A549 (cell line): ENCODE data around the gene C4orf54. TPM values are rescaled to one million over a fixed set of nuclear protein-coding genes. Genes with fewer than 3 reads are reported as not detected.

Experiments used
- ATAC-seq, 2 experiments: fragments of 200-7000 bp in 1 of 2; fragments of >200 bp in 1 of 2; cut with Nextera tagmentation in 1 of 2; cut with Tn5 transposase in 1 of 2; 3 replicates each; pipeline versions ENCODE4 v1.8.0 to v1.9.1; 2018 to 2020; ENCODE audit warnings: mild to moderate bottlenecking in 1 of 2, moderate library complexity in 1 of 2
- CTCF ChIA-PET: fragments of 300-600 bp; sonication (Branson Sonifier 250); formaldehyde crosslinking; extraction: SDS; loops from one replicate; lab custom pipeline; 2021; ENCODE audit warnings: antibody characterized with exemption, inconsistent platforms; lab: Yijun Ruan, JAX
- POLR2A ChIA-PET: fragments of 350-600 bp; formaldehyde crosslinking; extraction: SDS; loops from one replicate; lab custom pipeline; 2021; ENCODE audit warnings: antibody characterized with exemption, inconsistent platforms; lab: Yijun Ruan, JAX
- DNase-seq, 2 experiments: peaks; one replicate each; pipeline versions ENCODE4 v3.0.0 to v3.0.0-alpha.2; 2011 to 2016; ENCODE audit warnings: low read depth in 1 of 2, low spot score in 1 of 2
- FAIRE-seq: peaks from 2 replicates; lab custom pipeline; 2011; peaks lifted over from hg19 to GRCh38; lab: Jason Lieb, UNC
- H3K27ac ChIP-seq, 2 experiments: fragments of >200 bp; sonication (Bioruptor Twin); formaldehyde crosslinking; 3 replicates each; pipeline ENCODE4 v1.5.1; 2016 to 2017
- H3K4me1 ChIP-seq: fragments of >200 bp; sonication (Bioruptor Twin); formaldehyde crosslinking; 3 replicates; pipeline ENCODE4 v1.6.1; 2016
- H3K4me2 ChIP-seq: fragments of >200 bp; sonication (Bioruptor Twin); formaldehyde crosslinking; 3 replicates; pipeline ENCODE4 v1.6.1; 2016
- H3K4me3 ChIP-seq: fragments of >200 bp; sonication (Bioruptor Twin); formaldehyde crosslinking; 3 replicates; pipeline ENCODE4 v1.5.1; 2016
- H3K9me3 ChIP-seq: fragments of >200 bp; sonication (Bioruptor Twin); formaldehyde crosslinking; 3 replicates; pipeline ENCODE4 v1.6.1; 2016
- CBX2 ChIP-seq: fragments of 200-600 bp; sonication (generic); IDR thresholded peaks from 2 replicates; pipeline ENCODE4 v1.6.1; 2016; ENCODE audit warnings: low read depth, mild to moderate bottlenecking, borderline replicate concordance
- CHD2 ChIP-seq: fragments of 150-350 bp; IDR thresholded peaks from 2 replicates; pipeline ENCODE4 v1.6.1; 2014; ENCODE audit warnings: low read length; ENCODE audit not compliant: partially characterized antibody
- ELK1 ChIP-seq: fragments of 150-350 bp; IDR thresholded peaks from 2 replicates; pipeline ENCODE4 v1.6.1; 2014; ENCODE audit warnings: low read depth, mild to moderate bottlenecking, low read length
- EP300 ChIP-seq, 2 experiments: fragments of >200 bp; sonication (Bioruptor Twin); formaldehyde crosslinking; IDR thresholded peaks; 2 replicates in 1 of 2; 3 replicates in 1 of 2; pipeline ENCODE4 v1.6.1; 2016 to 2017
- FOSB ChIP-seq: fragments of 250-450 bp; sonication (Bioruptor Pico); IDR thresholded peaks from 2 replicates; pipeline ENCODE4 v1.5.0; 2020; ENCODE audit warnings: mild to moderate bottlenecking, moderate library complexity
- GATA3 ChIP-seq: IDR thresholded peaks from 2 replicates; pipeline ENCODE4 v1.6.1; 2012; ENCODE audit warnings: borderline replicate concordance
- HES2 ChIP-seq: fragments of >200 bp; sonication (Bioruptor Twin); formaldehyde crosslinking; IDR thresholded peaks from 2 replicates; pipeline ENCODE4 v1.6.1; 2016
- HEYL ChIP-seq: fragments of 250-450 bp; sonication (Bioruptor Pico); IDR thresholded peaks from 2 replicates; pipeline ENCODE4 v1.8.0; 2021; ENCODE audit warnings: mild to moderate bottlenecking, moderate library complexity
- HOXB13 ChIP-seq: fragments of 250-450 bp; sonication (Bioruptor Pico); IDR thresholded peaks from 2 replicates; pipeline ENCODE4 v1.5.0; 2020; ENCODE audit warnings: low read depth, mild to moderate bottlenecking, moderate library complexity
- HOXB5 ChIP-seq: fragments of 250-450 bp; sonication (Bioruptor Pico); IDR thresholded peaks from 2 replicates; pipeline ENCODE4 v1.5.0; 2020; ENCODE audit warnings: mild to moderate bottlenecking, moderate library complexity
- MAFK ChIP-seq: fragments of 450-650 bp; IDR thresholded peaks from 2 replicates; pipeline ENCODE4 v1.6.1; 2014; ENCODE audit not compliant: partially characterized antibody
- MAZ ChIP-seq: fragments of 150-350 bp; IDR thresholded peaks from 2 replicates; pipeline ENCODE4 v1.6.1; 2014; ENCODE audit warnings: antibody characterized with exemption, low read depth, low read length, borderline replicate concordance
- MYC ChIP-seq: IDR thresholded peaks from 2 replicates; pipeline ENCODE4 v1.6.1; 2012; ENCODE audit warnings: mild to moderate bottlenecking, inconsistent platforms, low read length, improper control_type of control experiment, borderline replicate concordance
- NPAS2 ChIP-seq: fragments of 250-450 bp; sonication (Bioruptor Pico); IDR thresholded peaks from 2 replicates; pipeline ENCODE4 v1.8.0; 2022; ENCODE audit warnings: mild to moderate bottlenecking, moderate library complexity, borderline replicate concordance
- PBX3 ChIP-seq: IDR thresholded peaks from 2 replicates; pipeline ENCODE4 v1.6.1; 2012
- RAD21 ChIP-seq, 2 experiments: fragments of >200 bp in 1 of 2; sonication (Bioruptor Twin) in 1 of 2; formaldehyde crosslinking in 1 of 2; IDR thresholded peaks in 1 of 2; conservative IDR thresholded peaks in 1 of 2; 2 replicates in 1 of 2; 3 replicates in 1 of 2; pipeline ENCODE4 v1.6.1; 2012 to 2018; ENCODE audit warnings: inconsistent platforms in 1 of 2
- RFX5 ChIP-seq: fragments of 450-650 bp; IDR thresholded peaks from 2 replicates; pipeline ENCODE4 v1.7.1; 2014; ENCODE audit warnings: antibody characterized with exemption, mild to moderate bottlenecking, moderate library complexity
- RNF2 ChIP-seq: fragments of 200-600 bp; sonication (generic); IDR thresholded peaks from 2 replicates; pipeline ENCODE4 v1.6.1; 2016; ENCODE audit warnings: low read depth, mild to moderate bottlenecking, antibody characterized with exemption, moderate library complexity, borderline replicate concordance
- SREBF2 ChIP-seq: fragments of 450-650 bp; IDR thresholded peaks from 2 replicates; pipeline ENCODE4 v1.6.1; 2014; ENCODE audit warnings: mild to moderate bottlenecking, moderate library complexity
- ZFP36 ChIP-seq: fragments of 450-650 bp; IDR thresholded peaks from 2 replicates; pipeline ENCODE4 v1.6.1; 2014; ENCODE audit warnings: borderline replicate concordance; ENCODE audit not compliant: partially characterized antibody
- ZSCAN20 ChIP-seq: fragments of 250-450 bp; sonication (Bioruptor Pico); IDR thresholded peaks from 2 replicates; pipeline ENCODE4 v1.8.0; 2022; ENCODE audit warnings: mild to moderate bottlenecking, moderate library complexity
- WGBS: methylation state at CpG from one replicate; pipeline ENCODE4 v1.1.6; 2017; ENCODE audit errors: missing lambda C conversion rate; 5-methylcytosine and 5-hydroxymethylcytosine counted together
- polyA plus RNA-seq, 4 experiments: library from polyadenylated mRNA; depleted of rRNA in 3 of 4; stranded (reverse); fragments of >200 nt; fragmentation: RNase III in 1 of 4; extraction: RNeasy Plus Mini Kit Qiagen cat#74134 plus additional on column Dnase treatment in 1 of 4; gene quantifications; 2 replicates in 3 of 4; 3 replicates in 1 of 4; pipeline ENCODE4 v1.2.3, GENCODE V29; 2011 to 2017

Gene C4orf54
- polyA plus RNA-seq, 2 of the 4 experiments (the other 2 are of a cell fraction): not detected

GRCh38 chr4:99629962-99630554 is 27.6 kb downstream of the C4orf54 start:
- CTCF ChIA-PET: no interaction called here
- H3K27ac ChIP-seq: no peak overlapping the region
- H3K4me1 ChIP-seq: peaks cover 9% of the 10 kb centered on the region; the same call in 2 of the 3 replicates
- TF ChIP-seq RNF2 (no peak), NPAS2 (CRISPR knock-in tag) (no peak), SREBF2 (no peak)
- TF ChIP-seq, all 56 proteins: peak for 0
- ATAC-seq (no peak), DNase-seq (no peak), FAIRE-seq (no peak)
- H3K4me2 ChIP-seq: peak overlapping the region; percentile 57; the same call in 1 of the 3 replicates
- H3K9me3 ChIP-seq: no peaks in the 10 kb centered on the region
- no peak overlapping the region for H3K4me3 ChIP-seq
- POLR2A ChIA-PET: no interaction called here

- ChIA-PET POLR2A (no interaction called here), CTCF (interaction anchor here (0.6 kb wide), 1 partner anchor 172 kb away, joined by 3 read pairs; no protein-coding TSS in a partner anchor)
- Histone ChIP-seq H3K27ac (no peak overlapping the region), H3K4me3 (no peak overlapping the region), H3K4me2 (no peak overlapping the region), H3K9me3 (no peaks in the 10 kb centered on the region), H3K4me1 (peaks cover 9% of the 10 kb centered on the region; the same call in 2 of the 3 replicates)
- ATAC-seq (no peak), FAIRE-seq (no peak), DNase-seq (no peak)
- TF ChIP-seq MYC: no peak
- TF ChIP-seq MAZ: no peak
- TF ChIP-seq CBX2: no peak
- no peak for TF ChIP-seq FOSB (CRISPR knock-in tag)
- no peak for TF ChIP-seq RNF2
- no peak for TF ChIP-seq EP300 (IDR thresholded peaks at IDR 0.05)
- TF ChIP-seq MAFK: no peak
- TF ChIP-seq RFX5: no peak
- no peak for TF ChIP-seq ZFP36
- no peak for TF ChIP-seq HOXB13 (CRISPR knock-in tag)
- TF ChIP-seq ZSCAN20: no peak
- no peak for TF ChIP-seq RAD21 (conservative IDR thresholded peaks at IDR 0.05 in 1 of 2, IDR thresholded peaks at IDR 0.05 in 1 of 2)
- no peak for TF ChIP-seq HOXB5 (CRISPR knock-in tag)
- TF ChIP-seq HES2: no peak
- TF ChIP-seq PBX3: no peak
- TF ChIP-seq CHD2: no peak
- TF ChIP-seq HEYL: no peak
- 73% methylated on average over 1 of the region's 1 CpG for WGBS
Measured at GRCh38 chr4:99628040-99628439, 29.6 kb downstream of the C4orf54 start.

GRCh38 chr4:99625369-99625768 is 32.3 kb downstream of the C4orf54 start:
- H3K9me3 ChIP-seq: no peaks in the 10 kb centered on the region
- TF ChIP-seq SREBF2 (no peak), ELK1 (no peak), PBX3 (no peak), GATA3 (no peak)
- TF ChIP-seq, all 56 proteins: peak for 0
- Histone ChIP-seq H3K4me3 (no peak overlapping the region), H3K4me2 (no peak overlapping the region), H3K27ac (no peak overlapping the region), H3K4me1 (peaks cover 3% of the 10 kb centered on the region; the same call in 1 of the 3 replicates)
- ATAC-seq (no peak), FAIRE-seq (no peak), DNase-seq (no peak)
- CTCF ChIA-PET: no interaction called here
- WGBS: 72% methylated on average over 5 of the region's 5 CpGs
- POLR2A ChIA-PET: no interaction called here
